GM12874 (cell line): ENCODE results near the gene LMAN2.

Experiments
- CTCF ChIP-seq: IDR thresholded peaks from 2 replicates; pipeline ENCODE4 v1.5.1; 2011; ENCODE audit warnings: low read depth, mild to moderate bottlenecking, control low read depth, low read length, moderate library complexity; ENCODE audit not compliant: insufficient read depth

The LMAN2 gene

GRCh38 chr5:177307544-177308363 lies 43.7 kb downstream of the LMAN2 start:
- TF ChIP-seq CTCF: no peak

- TF ChIP-seq CTCF: no peak
Observed at GRCh38 chr5:177306674-177307543, 44.6 kb downstream of the LMAN2 start.

- no peak for TF ChIP-seq CTCF
Observed at GRCh38 chr5:177304392-177305119, 46.9 kb downstream of the LMAN2 start.

GRCh38 chr5:177303925-177304391 lies 47.5 kb downstream of the LMAN2 start:
- TF ChIP-seq CTCF: no peak

- peak; percentile 58 for TF ChIP-seq CTCF
Observed at GRCh38 chr5:177303121-177303924, 48.1 kb downstream of the LMAN2 start, which contains the start of the genes PRELID1 and RAB24. Gene PRELID1 (plus strand): TSS chr5:177303799. CDS start chr5:177303986, 187 bp downstream. Gene RAB24 (minus strand): TSS chr5:177303719. CDS start chr5:177303288, 431 bp downstream.

- peak; percentile 45; the same call in 1 of the 2 replicates for TF ChIP-seq CTCF
Observed at GRCh38 chr5:177302354-177303110, 48.9 kb downstream of the LMAN2 start.
